ENCODE measurements around the gene RBM41.

- TF ChIP-seq CTCF (IDR thresholded peaks at IDR 0.05; ENCODE audit: low read depth, low read length, missing input control) (no peak), MAX (IDR thresholded peaks at IDR 0.05) (no peak), TAF1 (conservative IDR thresholded peaks at IDR 0.05) (no peak), ATF3 (IDR thresholded peaks at IDR 0.05) (no peak), RXRA (IDR thresholded peaks at IDR 0.05) (no peak), RAD21 (IDR thresholded peaks at IDR 0.05) (no peak), SP1 (IDR thresholded peaks at IDR 0.05) (no peak), ZBTB33 (IDR thresholded peaks at IDR 0.05) (no peak), HNF4A (conservative IDR thresholded peaks at IDR 0.05) (no peak), REST (IDR thresholded peaks at IDR 0.05) (no peak), YY1 (IDR thresholded peaks at IDR 0.05) (no peak)
Observed at GRCh38 chrX:107146670-107147069, 28.0 kb upstream of the RBM41 start.
